LNCAP (cell line): Measurements from ENCODE around the gene GPD1.

Source experiments
- TF ChIP-seq, protein P1 (sequence below): fragments of 450-650 bp; IDR thresholded peaks from 2 replicates; pipeline ENCODE4 v1.5.1; 2017; ENCODE audit warnings: mild to moderate bottlenecking

GPD1 gene

DNA sequence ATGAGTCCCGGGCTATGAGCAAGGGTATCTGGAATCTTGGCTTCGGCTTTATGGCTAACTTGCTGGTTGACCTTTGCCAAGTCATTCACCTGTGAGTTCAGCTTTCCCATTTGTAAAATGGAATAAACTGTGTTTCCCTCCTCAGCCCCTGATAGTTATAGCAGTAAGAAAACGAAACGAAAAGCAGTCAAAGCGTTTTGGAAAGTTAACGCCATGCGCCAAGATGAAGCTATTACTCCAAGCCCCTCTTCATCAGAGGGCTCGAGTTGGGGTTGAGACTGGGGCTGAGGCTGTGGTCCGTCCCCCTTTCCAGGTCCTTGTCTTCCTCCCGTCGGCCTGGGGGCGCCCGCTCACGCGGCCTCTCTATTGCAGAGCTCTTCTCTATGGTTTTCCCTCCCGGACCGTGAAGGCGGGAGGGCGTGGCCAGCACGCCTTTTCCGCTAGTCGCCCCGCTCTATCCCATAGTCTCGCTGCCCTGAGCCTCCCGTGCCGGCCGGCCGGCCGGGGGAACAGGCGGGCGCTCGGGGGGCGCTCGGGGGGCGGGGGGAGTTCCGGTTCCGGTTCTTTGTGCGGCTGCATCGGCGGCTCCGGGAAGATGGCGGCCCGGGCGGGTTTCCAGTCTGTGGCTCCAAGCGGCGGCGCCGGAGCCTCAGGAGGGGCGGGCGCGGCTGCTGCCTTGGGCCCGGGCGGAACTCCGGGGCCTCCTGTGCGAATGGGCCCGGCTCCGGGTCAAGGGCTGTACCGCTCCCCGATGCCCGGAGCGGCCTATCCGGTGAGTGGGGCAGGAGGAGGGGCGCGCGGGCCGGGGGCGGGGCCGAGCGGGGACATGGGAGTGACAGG lies 18.8 kb upstream of the GPD1 start, which contains the start of gene SMARCD1:
Gene SMARCD1 (plus strand): TSS at position 568 of the 840 bp plus-strand sequence. CDS start 28 bp downstream, at position 596.
- TF ChIP-seq, protein P1, sequence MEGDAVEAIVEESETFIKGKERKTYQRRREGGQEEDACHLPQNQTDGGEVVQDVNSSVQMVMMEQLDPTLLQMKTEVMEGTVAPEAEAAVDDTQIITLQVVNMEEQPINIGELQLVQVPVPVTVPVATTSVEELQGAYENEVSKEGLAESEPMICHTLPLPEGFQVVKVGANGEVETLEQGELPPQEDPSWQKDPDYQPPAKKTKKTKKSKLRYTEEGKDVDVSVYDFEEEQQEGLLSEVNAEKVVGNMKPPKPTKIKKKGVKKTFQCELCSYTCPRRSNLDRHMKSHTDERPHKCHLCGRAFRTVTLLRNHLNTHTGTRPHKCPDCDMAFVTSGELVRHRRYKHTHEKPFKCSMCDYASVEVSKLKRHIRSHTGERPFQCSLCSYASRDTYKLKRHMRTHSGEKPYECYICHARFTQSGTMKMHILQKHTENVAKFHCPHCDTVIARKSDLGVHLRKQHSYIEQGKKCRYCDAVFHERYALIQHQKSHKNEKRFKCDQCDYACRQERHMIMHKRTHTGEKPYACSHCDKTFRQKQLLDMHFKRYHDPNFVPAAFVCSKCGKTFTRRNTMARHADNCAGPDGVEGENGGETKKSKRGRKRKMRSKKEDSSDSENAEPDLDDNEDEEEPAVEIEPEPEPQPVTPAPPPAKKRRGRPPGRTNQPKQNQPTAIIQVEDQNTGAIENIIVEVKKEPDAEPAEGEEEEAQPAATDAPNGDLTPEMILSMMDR, result peak; percentile 74

GRCh38 chr12:50085615-50086072 lies 18.2 kb upstream of the GPD1 start:
- TF ChIP-seq, protein P1, result no peak

- TF ChIP-seq, protein P1, result no peak
Measured at GRCh38 chr12:50086148-50086547, 17.7 kb upstream of the GPD1 start.

- TF ChIP-seq, protein P1, result no peak
Measured at GRCh38 chr12:50087151-50087550, 16.7 kb upstream of the GPD1 start.

GRCh38 chr12:50087995-50088394 lies 15.8 kb upstream of the GPD1 start:
- TF ChIP-seq, protein P1, result no peak

- TF ChIP-seq, protein P1, result peak; percentile 90
Measured at GRCh38 chr12:50088577-50089335, 15.1 kb upstream of the GPD1 start.

DNA sequence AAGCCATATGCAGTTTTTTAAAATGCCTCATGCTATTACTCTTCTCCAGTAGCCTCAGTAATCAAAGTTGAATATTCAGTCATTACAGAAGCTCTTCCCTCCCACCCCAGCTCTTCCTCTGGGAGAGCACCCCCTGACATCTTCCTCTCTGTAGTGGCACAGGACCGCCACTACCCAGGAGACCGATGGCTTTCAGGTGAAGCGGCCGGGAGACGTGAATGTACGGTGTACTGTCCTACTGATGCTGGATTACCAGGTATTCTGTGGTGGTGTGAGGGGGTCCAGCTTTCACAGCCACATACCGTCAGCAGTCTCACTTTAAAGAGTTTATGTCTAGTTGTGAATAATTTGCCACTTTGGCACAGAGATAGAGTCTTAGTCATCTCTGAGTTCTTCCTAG lies 14.1 kb upstream of the GPD1 start:
- TF ChIP-seq, protein P1, result no peak
